HG02678 (cell line): ENCODE measurements around the gene GATA6.
A peak's percentile ranks its signal among the peaks of the same experiment; 100 is the strongest.

Experiments
- ATAC-seq: cut with Tn5 transposase; IDR thresholded peaks from one replicate; pipeline ENCODE4 v1.9.1; 2021; ENCODE audit warnings: mild to moderate bottlenecking, moderate library complexity; ENCODE audit not compliant: unreplicated experiment

The GATA6 gene

DNA sequence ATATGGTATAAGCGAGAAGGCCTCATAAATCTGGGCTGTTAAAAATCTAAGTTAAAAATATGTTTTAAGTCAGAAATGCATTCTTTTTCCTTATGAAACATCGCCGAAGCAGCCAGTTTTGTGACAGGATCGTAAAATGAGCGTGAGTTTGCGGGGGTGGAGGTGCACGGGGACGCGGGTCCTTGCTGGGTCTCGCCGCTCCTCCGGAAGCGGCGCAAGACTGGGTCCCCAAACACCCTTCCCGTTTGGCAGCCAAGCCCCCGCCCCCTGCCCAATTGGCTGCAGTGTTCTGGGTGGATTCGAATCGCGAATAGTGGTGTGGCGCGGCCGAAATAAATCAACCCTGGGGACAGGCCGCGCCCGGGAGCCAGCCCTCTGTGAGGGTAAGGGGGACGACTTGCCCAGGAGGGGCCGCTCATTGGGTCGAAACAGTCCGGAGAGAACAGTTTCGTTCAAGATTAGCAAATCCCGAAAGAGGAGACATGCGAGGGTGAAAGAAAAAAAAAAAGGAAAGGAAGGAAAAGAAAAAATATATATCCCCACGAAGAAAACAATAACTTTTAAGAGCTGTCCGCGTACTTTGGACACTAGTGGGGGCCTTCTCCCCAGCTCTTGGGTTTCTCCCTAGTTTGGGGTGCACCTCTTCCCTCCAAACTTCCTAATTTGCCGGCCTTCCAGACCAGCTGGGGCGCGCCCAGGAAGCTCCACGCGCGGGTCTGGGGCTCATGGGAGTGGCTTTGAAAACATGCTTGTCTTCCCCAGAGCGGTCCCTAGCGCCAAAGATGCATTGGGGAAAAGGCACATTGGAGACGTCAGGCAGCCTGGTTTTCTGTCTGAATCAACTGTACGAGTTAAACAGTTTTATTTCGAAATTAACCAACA, 3.1 kb upstream of the GATA6 start:
- no peak for ATAC-seq

DNA sequence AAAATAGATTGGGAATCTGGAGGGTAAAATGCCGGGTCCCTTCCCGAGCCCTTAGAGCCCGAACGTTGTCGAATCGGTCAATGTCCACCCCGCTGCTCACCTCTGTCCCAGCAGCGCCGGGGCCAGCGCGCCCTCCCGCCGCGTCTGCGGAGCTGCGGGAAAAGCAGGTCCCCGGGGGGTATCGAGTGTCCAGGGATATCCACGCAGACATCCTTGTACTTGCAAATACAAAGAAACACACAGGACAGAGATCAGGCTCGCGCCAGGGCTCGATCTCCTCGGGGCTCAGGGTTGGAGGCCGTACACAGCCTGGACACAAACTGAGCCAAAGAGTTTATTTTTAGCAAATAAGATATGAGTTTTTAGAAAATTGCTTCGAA, 2.3 kb upstream of the GATA6 start:
- no peak for ATAC-seq

DNA sequence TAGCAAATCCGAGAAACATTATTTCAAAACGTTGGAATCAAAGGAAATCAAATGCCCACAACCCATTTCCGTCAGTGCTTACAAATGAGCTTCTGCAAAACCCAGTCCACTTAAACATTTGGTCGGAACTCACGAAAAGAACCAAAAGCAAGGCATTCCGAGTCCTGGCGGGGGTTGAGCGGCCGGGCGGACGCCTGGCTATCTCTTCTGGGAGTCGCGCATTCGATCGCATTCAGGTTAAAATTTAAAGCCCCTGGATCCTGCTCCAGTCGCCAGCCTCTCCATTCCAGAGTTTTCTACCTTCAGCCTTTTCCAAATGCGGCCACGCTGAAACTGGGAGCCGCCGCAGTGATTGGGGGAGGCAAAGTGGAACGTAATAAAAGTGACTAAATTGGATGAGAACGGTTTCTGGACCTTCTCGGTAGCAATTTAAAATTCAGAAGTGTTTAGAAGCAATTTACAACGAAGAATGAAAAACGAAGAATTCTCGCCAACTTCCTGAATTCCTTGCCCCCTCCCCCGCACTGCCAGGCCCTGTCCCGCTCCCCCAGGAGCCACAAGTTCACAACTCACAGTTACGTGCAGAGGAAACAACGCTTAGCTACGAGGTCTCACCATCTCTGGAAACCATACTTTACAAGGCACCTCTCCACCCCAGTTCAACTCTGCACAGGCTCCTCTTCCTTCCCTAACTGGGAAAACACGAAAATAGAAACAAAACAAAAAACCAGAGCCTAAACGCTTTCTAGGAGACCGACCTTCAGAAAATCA, 1.7 kb upstream of the GATA6 start:
- ATAC-seq, result no peak

DNA sequence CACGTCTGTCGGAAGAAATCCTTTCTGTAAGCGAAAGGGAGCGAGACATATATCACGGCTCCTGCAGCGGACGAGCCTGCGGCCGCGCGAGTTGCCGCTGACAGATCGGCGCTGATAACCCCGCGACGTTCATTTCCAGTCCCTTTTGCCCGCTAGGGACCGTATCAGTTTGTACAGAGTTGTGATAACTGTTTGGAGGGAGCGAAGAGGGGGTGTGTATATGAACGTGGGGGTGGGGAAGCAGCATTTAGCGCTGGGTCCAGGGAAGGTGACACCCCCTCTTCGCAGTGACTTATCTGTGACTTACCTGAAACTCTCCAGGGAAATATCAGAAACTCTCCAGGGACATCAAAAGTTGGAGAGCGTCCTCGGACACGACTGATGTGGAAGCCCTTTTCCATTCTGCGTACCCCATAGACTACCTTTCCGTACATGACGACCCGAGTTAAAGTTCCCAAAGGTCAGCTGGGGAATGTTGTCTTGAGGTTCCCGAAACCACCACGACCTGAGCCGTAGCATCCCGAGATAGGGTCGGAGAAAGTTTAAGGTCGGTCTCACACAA, 948 bp upstream of the GATA6 start:
- ATAC-seq, result no peak

DNA sequence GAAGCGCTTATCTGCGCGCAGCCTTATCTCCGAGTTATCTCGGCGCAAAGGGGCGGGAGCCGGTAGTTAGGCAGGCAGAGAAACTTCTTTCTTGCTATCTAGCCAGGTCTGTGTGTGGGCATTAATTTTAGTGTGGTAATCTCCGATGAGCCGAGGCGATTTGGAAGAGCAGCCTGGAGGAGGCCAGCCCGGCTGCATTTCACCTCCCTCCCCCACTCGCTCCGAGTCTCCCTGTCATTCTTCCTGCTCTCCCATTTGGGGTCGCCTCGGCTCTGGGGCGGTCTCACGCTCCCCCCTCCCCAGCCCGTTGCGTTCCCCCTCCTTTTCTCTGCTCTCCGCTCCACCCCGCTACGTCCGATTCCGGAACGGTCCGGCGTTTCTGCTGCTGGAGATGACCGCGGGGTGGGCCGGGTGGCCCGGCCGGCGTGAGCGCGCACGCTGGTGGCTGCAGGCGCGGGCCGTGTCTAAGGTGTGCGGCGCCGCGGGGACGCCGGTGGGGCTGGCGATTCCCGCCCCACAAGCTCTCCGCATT, 566 bp downstream of the GATA6 start:
- peak; percentile 32 for ATAC-seq

DNA sequence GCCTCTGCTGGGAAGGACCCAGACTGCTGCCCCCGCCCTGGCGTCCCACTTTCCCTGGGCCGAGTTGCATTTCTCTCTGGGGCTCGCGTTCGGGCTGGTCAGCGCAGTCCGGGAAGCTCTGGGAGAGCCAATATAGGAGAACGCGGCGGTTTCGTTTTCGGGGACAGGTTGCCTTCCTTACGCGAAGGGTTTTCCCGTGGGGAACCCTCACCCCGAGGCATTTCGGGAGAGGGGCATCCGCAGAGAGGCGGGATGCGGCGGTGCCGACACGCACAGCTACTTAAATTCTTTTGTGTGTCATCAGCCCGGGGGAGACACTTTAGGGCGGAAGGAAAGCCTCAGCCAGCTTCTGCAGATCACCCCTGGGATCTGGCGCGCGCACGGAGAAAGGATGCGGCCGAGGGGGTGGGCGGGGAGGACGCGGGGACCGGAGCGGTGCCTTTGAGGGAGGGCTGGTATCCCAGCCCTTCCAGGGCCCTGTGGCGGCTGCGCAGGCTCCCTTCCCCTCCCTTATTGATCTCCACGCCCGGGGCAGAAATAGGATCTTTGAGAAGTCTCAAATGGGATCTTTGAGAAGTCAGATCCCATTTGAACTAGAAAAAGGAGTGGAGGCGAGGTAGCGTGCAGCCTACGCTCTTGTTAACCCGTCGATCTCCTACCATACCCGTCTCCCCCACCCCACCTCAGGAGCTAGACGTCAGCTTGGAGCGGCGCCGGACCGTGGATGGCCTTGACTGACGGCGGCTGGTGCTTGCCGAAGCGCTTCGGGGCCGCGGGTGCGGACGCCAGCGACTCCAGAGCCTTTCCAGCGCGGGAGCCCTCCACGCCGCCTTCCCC, 1.2 kb downstream of the GATA6 start:
- ATAC-seq, result no peak

DNA sequence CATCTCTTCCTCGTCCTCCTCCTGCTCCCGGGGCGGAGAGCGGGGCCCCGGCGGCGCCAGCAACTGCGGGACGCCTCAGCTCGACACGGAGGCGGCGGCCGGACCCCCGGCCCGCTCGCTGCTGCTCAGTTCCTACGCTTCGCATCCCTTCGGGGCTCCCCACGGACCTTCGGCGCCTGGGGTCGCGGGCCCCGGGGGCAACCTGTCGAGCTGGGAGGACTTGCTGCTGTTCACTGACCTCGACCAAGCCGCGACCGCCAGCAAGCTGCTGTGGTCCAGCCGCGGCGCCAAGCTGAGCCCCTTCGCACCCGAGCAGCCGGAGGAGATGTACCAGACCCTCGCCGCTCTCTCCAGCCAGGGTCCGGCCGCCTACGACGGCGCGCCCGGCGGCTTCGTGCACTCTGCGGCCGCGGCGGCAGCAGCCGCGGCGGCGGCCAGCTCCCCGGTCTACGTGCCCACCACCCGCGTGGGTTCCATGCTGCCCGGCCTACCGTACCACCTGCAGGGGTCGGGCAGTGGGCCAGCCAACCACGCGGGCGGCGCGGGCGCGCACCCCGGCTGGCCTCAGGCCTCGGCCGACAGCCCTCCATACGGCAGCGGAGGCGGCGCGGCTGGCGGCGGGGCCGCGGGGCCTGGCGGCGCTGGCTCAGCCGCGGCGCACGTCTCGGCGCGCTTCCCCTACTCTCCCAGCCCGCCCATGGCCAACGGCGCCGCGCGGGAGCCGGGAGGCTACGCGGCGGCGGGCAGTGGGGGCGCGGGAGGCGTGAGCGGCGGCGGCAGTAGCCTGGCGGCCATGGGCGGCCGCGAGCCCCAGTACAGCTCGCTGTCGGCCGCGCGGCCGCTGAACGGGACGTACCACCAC, 2.1 kb downstream of the GATA6 start:
- ATAC-seq, result no peak

DNA sequence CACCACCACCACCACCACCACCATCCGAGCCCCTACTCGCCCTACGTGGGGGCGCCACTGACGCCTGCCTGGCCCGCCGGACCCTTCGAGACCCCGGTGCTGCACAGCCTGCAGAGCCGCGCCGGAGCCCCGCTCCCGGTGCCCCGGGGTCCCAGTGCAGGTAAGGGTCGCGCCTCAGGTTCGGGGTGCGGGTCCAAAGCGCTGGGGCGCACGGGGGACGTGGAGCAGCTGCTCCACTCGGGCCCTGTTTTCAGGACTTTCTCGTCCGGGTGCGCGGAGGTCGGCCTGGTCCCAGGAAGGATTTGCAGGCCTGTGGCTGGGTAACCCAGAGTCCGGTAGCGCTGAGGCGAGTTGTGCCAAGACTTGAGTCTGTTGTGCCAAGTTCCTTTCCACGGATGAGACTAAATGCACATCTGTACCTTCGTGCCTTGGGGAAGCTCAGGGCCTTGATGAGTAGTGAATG, 2.8 kb downstream of the GATA6 start:
- ATAC-seq, result no peak

DNA sequence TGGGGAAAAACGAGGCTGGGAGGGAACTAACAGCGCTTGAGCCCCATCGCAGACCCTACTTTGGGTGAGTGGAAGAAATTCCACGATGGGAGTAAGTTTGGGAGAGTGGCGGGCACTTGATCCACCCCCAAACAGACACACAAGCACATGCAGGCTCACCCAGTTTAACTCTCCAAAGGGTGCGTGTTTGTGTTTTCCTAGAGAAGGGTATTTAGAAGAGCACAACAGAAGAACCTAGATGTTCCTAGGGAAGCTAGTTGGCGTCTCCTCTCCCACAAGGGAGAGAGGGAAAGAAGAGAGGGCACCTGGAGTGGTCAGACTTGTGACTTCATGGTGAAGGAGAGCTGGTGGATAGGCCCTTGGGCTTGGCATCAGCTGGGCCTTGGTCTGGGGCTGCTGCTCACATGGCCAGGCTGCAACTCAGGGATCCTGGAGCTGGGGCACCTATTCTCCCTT, 3.2 kb downstream of the GATA6 start:
- no peak for ATAC-seq

DNA sequence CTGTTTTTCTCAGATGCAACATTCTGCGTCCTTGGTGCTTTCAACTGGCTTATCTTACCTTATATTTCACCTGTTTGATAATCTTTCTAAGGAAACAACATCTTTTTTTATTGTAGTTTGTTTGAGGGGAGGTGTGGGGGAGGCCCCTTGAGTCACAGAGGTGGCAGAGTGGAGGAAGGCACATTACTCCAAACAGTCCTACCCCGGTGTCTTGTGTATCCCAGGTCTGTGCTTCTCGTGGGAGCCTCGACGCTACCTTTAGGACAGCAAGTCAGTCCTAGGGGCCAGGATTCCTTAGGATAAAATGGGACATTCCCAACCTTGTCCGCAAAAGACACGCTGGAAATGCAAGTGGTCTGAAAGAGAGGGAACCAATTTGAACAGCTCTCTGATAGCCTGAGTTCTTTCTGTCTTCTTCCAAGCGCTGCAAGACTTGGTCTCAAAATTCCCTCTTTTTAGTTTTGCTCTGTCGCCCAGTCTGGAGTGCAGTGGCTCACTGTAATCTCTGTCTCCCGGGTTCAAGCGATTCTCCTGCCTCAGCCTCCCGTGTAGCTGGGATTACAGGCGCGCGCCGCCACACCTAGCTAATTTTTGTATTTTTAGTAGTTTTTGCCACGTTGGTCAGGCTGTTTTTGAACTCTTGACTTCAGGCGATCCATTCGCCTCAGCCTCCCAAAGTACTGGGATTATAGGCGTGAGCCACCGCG, 4.0 kb downstream of the GATA6 start:
- no peak for ATAC-seq

DNA sequence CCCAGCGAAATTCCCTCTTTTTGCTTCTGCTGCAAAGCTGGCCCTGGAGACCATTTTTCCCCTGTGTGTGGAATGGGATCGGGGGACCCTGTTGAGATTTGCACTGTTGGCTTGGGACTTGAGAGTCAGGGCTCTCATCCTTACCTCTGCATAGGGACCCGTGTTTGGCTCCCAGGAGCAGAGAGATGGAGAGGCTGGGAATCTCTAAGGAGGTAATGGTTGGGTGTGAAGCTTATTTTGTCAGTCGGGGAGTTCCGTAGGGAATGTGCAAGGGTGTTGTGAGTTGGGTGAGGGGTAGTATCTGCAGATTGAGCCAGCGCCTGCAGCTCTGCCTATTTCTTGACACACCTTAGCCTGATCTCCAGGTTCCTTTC, 4.5 kb downstream of the GATA6 start:
- ATAC-seq, result no peak

DNA sequence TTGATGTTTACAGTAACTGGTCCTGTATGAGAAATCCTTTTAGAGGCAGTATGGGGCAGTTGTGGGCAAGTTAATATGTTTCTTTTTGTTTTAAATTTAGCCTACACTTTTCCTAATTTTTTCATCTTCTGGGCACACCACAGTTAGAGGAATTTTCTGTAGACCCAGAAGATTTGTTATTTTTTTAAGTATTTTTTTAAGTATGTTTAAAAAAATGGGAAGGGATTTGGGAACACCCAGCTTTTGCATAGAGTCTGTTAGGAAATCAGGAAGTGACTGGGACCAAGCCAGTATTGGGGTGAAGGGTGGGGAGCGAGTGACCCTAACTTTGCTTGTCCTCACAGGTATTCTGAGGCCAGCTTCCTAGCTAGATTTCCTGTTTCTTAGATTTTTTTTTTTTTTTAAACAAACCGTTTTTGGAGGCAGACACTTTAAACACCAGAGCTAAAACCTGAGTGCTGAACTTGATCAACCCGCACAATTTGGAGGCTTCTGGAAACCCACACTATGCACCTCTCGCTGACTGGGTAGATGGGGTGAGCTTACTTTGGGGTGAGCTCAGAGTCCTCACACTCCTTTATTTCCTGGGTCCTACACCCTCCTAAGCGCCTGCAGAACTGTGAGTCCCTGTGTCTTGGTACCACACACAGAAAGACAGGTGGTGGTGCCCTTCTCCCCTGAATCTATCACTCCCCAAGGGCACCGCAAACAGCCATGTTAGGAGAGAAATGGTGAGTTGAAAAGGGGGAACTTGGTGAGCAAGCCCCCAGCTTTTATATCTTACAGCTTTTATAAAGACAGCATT, 5.2 kb downstream of the GATA6 start:
- ATAC-seq, result no peak

DNA sequence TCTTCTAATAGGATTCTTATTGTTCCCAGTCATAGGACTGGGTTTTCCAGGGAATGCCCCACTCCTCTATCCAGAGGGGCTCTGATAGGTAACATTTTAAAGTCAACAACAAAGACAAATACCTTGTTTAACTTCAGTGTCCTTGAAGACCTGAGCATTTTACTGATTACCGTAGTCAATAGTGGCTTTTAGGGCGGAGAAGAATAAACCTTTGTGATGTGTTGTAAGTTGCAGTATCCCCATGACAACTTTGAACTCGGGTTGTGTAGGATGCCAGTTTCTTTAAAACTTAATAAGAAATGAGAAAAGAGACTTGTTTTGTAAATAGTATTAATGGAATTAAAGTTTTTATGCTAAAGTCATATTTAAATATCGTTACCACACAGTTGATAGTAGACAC, 6.0 kb downstream of the GATA6 start:
- ATAC-seq, result no peak

DNA sequence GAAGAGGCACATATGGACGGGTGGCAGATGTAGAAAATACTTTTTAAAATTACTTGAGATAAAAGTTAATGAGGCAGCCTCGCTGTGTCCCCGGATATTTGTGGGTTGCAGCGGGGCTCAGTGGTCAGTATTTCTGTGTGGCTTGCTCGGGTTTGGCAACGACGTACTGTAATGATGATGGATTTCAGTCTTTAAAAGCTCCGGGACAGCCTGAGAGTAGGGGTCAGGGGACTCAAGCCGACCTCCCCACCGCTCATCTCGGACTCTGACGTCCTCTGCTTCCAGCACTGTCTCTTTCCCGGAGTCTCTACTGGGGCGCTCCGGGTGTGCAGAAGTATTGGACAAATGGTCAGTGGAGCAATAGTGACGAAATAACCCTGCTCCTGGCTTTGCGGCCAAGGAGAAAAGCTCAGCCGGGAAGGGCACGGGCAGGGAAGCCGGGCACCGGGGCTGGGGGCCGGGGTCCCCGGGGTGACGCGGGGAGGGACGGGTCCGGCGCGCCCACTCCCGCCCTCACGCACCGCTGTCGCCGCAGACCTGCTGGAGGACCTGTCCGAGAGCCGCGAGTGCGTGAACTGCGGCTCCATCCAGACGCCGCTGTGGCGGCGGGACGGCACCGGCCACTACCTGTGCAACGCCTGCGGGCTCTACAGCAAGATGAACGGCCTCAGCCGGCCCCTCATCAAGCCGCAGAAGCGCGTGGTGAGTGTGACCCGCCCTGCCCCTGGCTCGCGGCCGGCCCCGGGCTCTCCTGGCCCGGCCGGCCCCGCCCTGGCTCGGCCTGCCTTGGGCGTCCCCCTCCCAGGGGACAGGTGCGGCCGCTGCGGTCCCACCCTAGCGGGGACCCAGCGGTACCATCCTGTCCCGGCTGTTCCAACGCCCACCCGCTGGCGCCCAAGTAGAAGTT, 7.3 kb downstream of the GATA6 start:
- no peak for ATAC-seq

DNA sequence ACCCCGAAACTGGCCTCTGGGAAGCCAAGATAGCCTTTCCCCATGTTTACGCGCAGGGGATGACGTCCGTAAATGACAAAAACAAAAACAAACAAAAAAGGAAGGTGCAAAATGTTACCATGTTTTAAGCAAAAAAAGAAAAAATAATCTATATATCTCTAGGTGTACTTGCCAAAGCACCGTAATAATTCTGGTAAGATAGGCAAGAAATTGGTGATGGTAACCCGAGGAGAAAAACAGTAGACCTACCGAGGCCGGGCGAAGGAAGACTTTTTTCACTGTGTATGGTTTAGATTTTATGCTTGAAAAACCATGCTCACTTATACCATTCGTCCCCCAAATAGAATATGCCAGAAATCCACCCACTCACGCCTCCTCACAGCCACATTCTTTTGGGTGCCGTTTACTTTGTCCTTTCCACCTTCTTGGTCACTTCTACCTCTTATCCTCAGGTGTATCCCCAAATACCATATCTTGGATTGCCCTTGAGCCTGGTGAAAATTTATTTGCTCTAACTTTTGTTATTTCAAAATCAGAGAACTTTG, 8.0 kb downstream of the GATA6 start:
- no peak for ATAC-seq

DNA sequence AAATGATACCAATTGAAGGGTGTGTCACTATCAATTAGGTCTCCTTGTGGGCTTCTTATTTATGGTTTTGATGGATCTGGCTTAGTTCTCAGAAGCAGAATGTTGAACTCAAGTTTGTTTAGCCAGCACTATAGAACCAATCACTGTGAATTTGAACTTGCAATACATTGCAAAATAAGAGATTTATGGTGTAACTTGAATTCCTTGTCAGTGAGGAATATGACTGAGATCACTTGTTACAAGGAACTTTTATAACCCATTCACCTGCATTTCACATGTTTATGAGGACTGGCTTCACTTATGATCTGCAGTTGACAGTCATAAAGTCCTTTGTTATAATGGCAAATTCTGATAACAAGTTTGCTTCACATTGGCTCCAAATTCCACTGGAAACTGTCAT, 9.8 kb downstream of the GATA6 start:
- ATAC-seq, result no peak

DNA sequence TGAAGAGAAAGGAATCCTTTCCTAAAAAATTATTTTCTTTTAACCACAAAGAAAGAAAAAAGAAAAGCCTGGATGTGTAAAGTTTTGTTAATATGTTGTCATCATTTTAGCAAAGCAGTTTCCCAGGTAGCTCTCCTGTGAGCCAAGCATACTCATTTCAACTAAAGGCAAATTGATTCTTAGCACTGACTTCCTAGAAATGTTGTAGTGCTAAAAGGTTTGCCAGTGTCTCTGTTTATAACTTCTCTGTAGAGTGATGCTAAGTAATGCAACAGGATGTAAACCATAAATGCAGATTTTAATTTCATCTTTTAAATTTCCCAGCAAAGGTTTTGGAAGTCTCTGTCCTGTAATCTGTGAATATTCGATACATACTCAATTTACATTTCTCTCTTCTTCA, 10.2 kb downstream of the GATA6 start:
- no peak for ATAC-seq
